H9 (cell line): ENCODE measurements around the gene PPP2R3C. TPM values are rescaled to one million over a fixed set of nuclear protein-coding genes. Genes with fewer than 3 reads are reported as not detected.
A peak's percentile ranks its signal among the peaks of the same experiment; 100 is the strongest.

Experiments used
- DNase-seq: peaks from one replicate; pipeline ENCODE4 v3.0.0-alpha.2; 2017
- H2AFZ ChIP-seq: one replicate; pipeline ENCODE4 v1.6.1; 2013; ENCODE audit warnings: mild to moderate bottlenecking, low read length, control low read depth, moderate library complexity
- H2AK5ac ChIP-seq: 2 replicates; pipeline ENCODE4 v1.6.1; 2013; ENCODE audit warnings: low read length, control low read depth, mixed read lengths; ENCODE audit not compliant: insufficient read length
- H2BK120ac ChIP-seq: one replicate; pipeline ENCODE4 v1.6.1; 2013; ENCODE audit warnings: low read depth, mild to moderate bottlenecking, low read length, control low read depth, inconsistent platforms; ENCODE audit not compliant: poor library complexity, severe bottlenecking
- H2BK12ac ChIP-seq: 2 replicates; pipeline ENCODE4 v1.6.1; 2013; ENCODE audit warnings: low read length, control low read depth, mixed read lengths, low read depth; ENCODE audit not compliant: insufficient read length
- H2BK15ac ChIP-seq: 2 replicates; pipeline ENCODE4 v1.6.1; 2013; ENCODE audit warnings: low read depth, low read length, control low read depth
- H2BK20ac ChIP-seq: one replicate; pipeline ENCODE4 v1.6.1; 2013; ENCODE audit warnings: low read depth, mild to moderate bottlenecking, low read length, control low read depth, inconsistent platforms; ENCODE audit not compliant: poor library complexity, severe bottlenecking
- H2BK5ac ChIP-seq: 2 replicates; pipeline ENCODE4 v1.6.1; 2013; ENCODE audit warnings: low read length, control low read depth, mixed read lengths; ENCODE audit not compliant: insufficient read length
- H3K14ac ChIP-seq: 2 replicates; pipeline ENCODE4 v1.6.1; 2013; ENCODE audit warnings: low read length, control low read depth; ENCODE audit not compliant: insufficient read depth
- H3K18ac ChIP-seq: 2 replicates; pipeline ENCODE4 v1.6.1; 2013; ENCODE audit warnings: low read depth, mild to moderate bottlenecking, mixed read lengths, low read length, control low read depth; ENCODE audit not compliant: insufficient read length
- H3K23ac ChIP-seq: 2 replicates; pipeline ENCODE4 v1.6.1; 2013; ENCODE audit warnings: low read length, control low read depth, mixed read lengths, low read depth; ENCODE audit not compliant: insufficient read length
- H3K23me2 ChIP-seq: 2 replicates; pipeline ENCODE4 v1.6.1; 2013; ENCODE audit warnings: low read depth, mild to moderate bottlenecking, mixed read lengths, low read length, control low read depth; ENCODE audit not compliant: insufficient read length, poor library complexity, severe bottlenecking
- H3K27ac ChIP-seq: 2 replicates; pipeline ENCODE4 v1.5.1; 2013; ENCODE audit warnings: low read length, control low read depth, mixed read lengths, low read depth; ENCODE audit not compliant: insufficient read length
- H3K27me3 ChIP-seq: 2 replicates; pipeline ENCODE4 v1.6.1; 2013; ENCODE audit warnings: low read length, control low read depth, inconsistent platforms; ENCODE audit not compliant: insufficient read depth
- H3K4ac ChIP-seq: 2 replicates; pipeline ENCODE4 v1.6.1; 2013; ENCODE audit warnings: low read depth, mild to moderate bottlenecking, control low read depth, inconsistent platforms, low read length, moderate library complexity
- H3K4me1 ChIP-seq: 2 replicates; pipeline ENCODE4 v1.6.1; 2013; ENCODE audit warnings: low read length, control low read depth, inconsistent platforms; ENCODE audit not compliant: insufficient read depth
- H3K4me2 ChIP-seq: 2 replicates; pipeline ENCODE4 v1.6.1; 2013; ENCODE audit warnings: low read length, control low read depth, mixed read lengths; ENCODE audit not compliant: insufficient read length, insufficient read depth
- H3K56ac ChIP-seq: 2 replicates; pipeline ENCODE4 v1.6.1; 2013; ENCODE audit warnings: low read depth, mild to moderate bottlenecking, mixed read lengths, low read length, control low read depth; ENCODE audit not compliant: insufficient read length
- H3K79me1 ChIP-seq: 2 replicates; pipeline ENCODE4 v1.6.1; 2013; ENCODE audit warnings: low read depth, mild to moderate bottlenecking, moderate library complexity, low read length, control low read depth, inconsistent platforms; ENCODE audit not compliant: insufficient read depth, poor library complexity, severe bottlenecking
- H3K79me2 ChIP-seq: 2 replicates; pipeline ENCODE4 v1.6.1; 2013; ENCODE audit warnings: low read length, control low read depth, inconsistent platforms; ENCODE audit not compliant: insufficient read depth
- H3K9ac ChIP-seq: 2 replicates; pipeline ENCODE4 v1.6.1; 2013; ENCODE audit warnings: low read length, control low read depth, mixed read lengths; ENCODE audit not compliant: insufficient read length; ENCODE audit errors: extremely low read depth
- H3K9me3 ChIP-seq: one replicate; pipeline ENCODE4 v1.6.1; 2013; ENCODE audit warnings: low read depth, low read length, inconsistent platforms; ENCODE audit not compliant: control insufficient read depth
- H3T11ph ChIP-seq: one replicate; pipeline ENCODE4 v1.6.1; 2013; ENCODE audit warnings: mild to moderate bottlenecking, low read length, control low read depth, inconsistent platforms
- H4K20me1 ChIP-seq: one replicate; pipeline ENCODE4 v1.6.1; 2013; ENCODE audit not compliant: control insufficient read depth, insufficient read length, insufficient read depth
- H4K5ac ChIP-seq: 2 replicates; pipeline ENCODE4 v1.6.1; 2013; ENCODE audit warnings: low read depth, mild to moderate bottlenecking, mixed read lengths, low read length, control low read depth; ENCODE audit not compliant: insufficient read length
- H4K8ac ChIP-seq: replicated peaks from 2 replicates; pipeline ENCODE4 v1.6.1; 2013; ENCODE audit warnings: low read length, control low read depth, mixed read lengths, low read depth; ENCODE audit not compliant: insufficient read length
- H4K91ac ChIP-seq: 2 replicates; pipeline ENCODE4 v1.6.1; 2013; ENCODE audit warnings: low read depth, mild to moderate bottlenecking, moderate library complexity, mixed read lengths, low read length, control low read depth; ENCODE audit not compliant: insufficient read length
- H3K27ac Mint-ChIP-seq, 3 experiments: 2 replicates in 2 of 3; 3 replicates in 1 of 3; pipeline ENCODE4 v1.8.0; 2020 to 2021; ENCODE audit warnings: mixed read lengths in 3 of 3, mild to moderate bottlenecking in 1 of 3, moderate library complexity in 1 of 3
- H3K27me3 Mint-ChIP-seq: 2 replicates; pipeline ENCODE4 v1.8.0; 2021; ENCODE audit warnings: low read depth, mild to moderate bottlenecking, moderate library complexity, mixed read lengths
- H3K36me3 Mint-ChIP-seq, 3 experiments: 2 replicates in 2 of 3; 3 replicates in 1 of 3; pipeline ENCODE4 v1.8.0; 2020 to 2021; ENCODE audit warnings: low read depth in 3 of 3, mixed read lengths in 3 of 3; ENCODE audit not compliant: insufficient read depth in 1 of 3
- H3K4me1 Mint-ChIP-seq, 2 experiments: 2 replicates each; pipeline ENCODE4 v1.8.0; 2020; ENCODE audit warnings: mixed read lengths in 2 of 2
- H3K4me3 Mint-ChIP-seq, 2 experiments: 2 replicates in 1 of 2; 3 replicates in 1 of 2; pipeline ENCODE4 v1.8.0; 2020 to 2021; ENCODE audit warnings: mild to moderate bottlenecking in 2 of 2, mixed read lengths in 2 of 2, moderate library complexity in 1 of 2
- H3K9me3 Mint-ChIP-seq, 2 experiments: 2 replicates in 1 of 2; 3 replicates in 1 of 2; pipeline ENCODE4 v1.8.0; 2020; ENCODE audit warnings: mild to moderate bottlenecking in 2 of 2, mixed read lengths in 2 of 2, moderate library complexity in 1 of 2
- WGBS: extraction: QIAGEN DNeasy Blood & Tissue Kit; methylation state at CpG from one replicate; pipeline ENCODE4 v1.1.7; 2013; ENCODE audit warnings: missing lambda C conversion rate, low lambda C conversion rate, mixed read lengths; ENCODE audit not compliant: insufficient read length; ENCODE audit errors: extremely low coverage; 5-methylcytosine and 5-hydroxymethylcytosine counted together
- total RNA-seq: library from RNA; stranded (reverse); gene quantifications from 2 replicates; pipeline ENCODE4 v1.2.1, GENCODE V29; 2021
- TF ChIP-seq, protein P1 (sequence below): fragments of 200-600 bp; sonication (generic); conservative IDR thresholded peaks from 3 replicates; pipeline ENCODE4 v1.8.0; 2021; ENCODE audit warnings: antibody characterized with exemption, mild to moderate bottlenecking

The PPP2R3C gene
- total RNA-seq, 1 experiment from 2014 or later: 51.1 TPM

DNA sequence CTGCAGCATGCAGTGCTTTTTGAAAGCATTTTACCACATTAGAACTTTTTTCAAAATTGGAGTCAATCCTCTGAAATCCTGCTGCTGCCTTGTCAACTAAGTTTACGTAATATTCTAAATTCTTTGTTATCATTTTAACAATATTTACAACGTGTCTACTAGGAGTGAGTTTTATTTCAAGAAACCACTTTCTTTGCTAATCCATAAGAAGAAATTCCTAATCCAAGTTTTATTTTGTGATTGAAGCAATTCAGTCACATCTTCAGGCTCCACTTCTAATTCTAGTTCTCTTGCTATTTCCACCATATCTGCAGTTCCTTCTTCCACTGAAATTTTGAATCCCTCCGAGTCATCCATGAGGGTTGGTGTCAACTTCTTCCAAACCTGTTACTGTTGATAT, 25.9 kb upstream of the PPP2R3C start:
- Histone ChIP-seq H2BK12ac (no peak overlapping the region), H3K27ac (no peak overlapping the region), H3K4me2 (no peak overlapping the region), H3T11ph (no peak overlapping the region), H3K18ac (no peak overlapping the region), H3K27me3 (no peaks in the 10 kb centered on the region), H2BK20ac (no peak overlapping the region), H3K23me2 (no peaks in the 10 kb centered on the region), H3K79me2 (no peaks in the 10 kb centered on the region; the same call in 1 of the 2 replicates), H4K8ac (no peak overlapping the region), H3K9ac (no peak overlapping the region), H3K23ac (no peak overlapping the region), H3K9me3 (no peaks in the 10 kb centered on the region), H4K20me1 (no peaks in the 10 kb centered on the region), H3K14ac (no peak overlapping the region), H3K79me1 (peaks cover 4% of the 10 kb centered on the region), H3K4ac (no peak overlapping the region), H2AK5ac (no peak overlapping the region), H2BK15ac (no peak overlapping the region), H2AFZ (no peak overlapping the region), H4K5ac (no peak overlapping the region), H4K91ac (no peak overlapping the region), H3K4me1 (no peaks in the 10 kb centered on the region), H2BK120ac (no peak overlapping the region), H2BK5ac (no peak overlapping the region), H3K56ac (no peak overlapping the region)
- TF ChIP-seq, protein P1, sequence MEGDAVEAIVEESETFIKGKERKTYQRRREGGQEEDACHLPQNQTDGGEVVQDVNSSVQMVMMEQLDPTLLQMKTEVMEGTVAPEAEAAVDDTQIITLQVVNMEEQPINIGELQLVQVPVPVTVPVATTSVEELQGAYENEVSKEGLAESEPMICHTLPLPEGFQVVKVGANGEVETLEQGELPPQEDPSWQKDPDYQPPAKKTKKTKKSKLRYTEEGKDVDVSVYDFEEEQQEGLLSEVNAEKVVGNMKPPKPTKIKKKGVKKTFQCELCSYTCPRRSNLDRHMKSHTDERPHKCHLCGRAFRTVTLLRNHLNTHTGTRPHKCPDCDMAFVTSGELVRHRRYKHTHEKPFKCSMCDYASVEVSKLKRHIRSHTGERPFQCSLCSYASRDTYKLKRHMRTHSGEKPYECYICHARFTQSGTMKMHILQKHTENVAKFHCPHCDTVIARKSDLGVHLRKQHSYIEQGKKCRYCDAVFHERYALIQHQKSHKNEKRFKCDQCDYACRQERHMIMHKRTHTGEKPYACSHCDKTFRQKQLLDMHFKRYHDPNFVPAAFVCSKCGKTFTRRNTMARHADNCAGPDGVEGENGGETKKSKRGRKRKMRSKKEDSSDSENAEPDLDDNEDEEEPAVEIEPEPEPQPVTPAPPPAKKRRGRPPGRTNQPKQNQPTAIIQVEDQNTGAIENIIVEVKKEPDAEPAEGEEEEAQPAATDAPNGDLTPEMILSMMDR: no peak
- no peak overlapping the region for H3K4me3 Mint-ChIP-seq
- no peaks in the 10 kb centered on the region for H3K27me3 Mint-ChIP-seq
- no peaks in the 10 kb centered on the region for H3K4me1 Mint-ChIP-seq
- no peak for DNase-seq
- peaks cover 24 to 40% (median 39%) of the 10 kb centered on the region in 3 experiments for H3K36me3 Mint-ChIP-seq
- H3K27ac Mint-ChIP-seq: peak overlapping the region in 1 of 3 experiments; percentile 9; a peak in 1 of 7 replicates
- peaks cover 0 to 2% of the 10 kb centered on the region in 2 experiments; a peak in 3 of 5 replicates for H3K9me3 Mint-ChIP-seq
- WGBS: no CpG with 5 or more reads among the region's 3 CpGs
